Endothelial cell of umbilical vein (primary cell): ENCODE measurements around the gene SH3RF3.

Experiments used
- EZH2 ChIP-seq: IDR thresholded peaks from 2 replicates; pipeline ENCODE4 v1.6.1; 2012; ENCODE audit warnings: borderline replicate concordance, low read depth, mild to moderate bottlenecking, moderate library complexity, low read length, inconsistent platforms; ENCODE audit not compliant: severe bottlenecking
- GATA2 ChIP-seq: IDR thresholded peaks from 2 replicates; pipeline ENCODE4 v1.7.0; 2011; ENCODE audit warnings: low read depth, mild to moderate bottlenecking, moderate library complexity, mixed read lengths, low read length; ENCODE audit not compliant: insufficient read length, insufficient read depth
- MYC ChIP-seq: IDR thresholded peaks from one replicate; pipeline ENCODE4 v1.6.1; 2011; ENCODE audit warnings: mild to moderate bottlenecking, low read depth, low read length
- POLR2A ChIP-seq: IDR thresholded peaks from 2 replicates; pipeline ENCODE4 v1.6.1; 2012; ENCODE audit warnings: low read depth, mild to moderate bottlenecking, control low read depth, low read length
- POLR2AphosphoS5 ChIP-seq: IDR thresholded peaks from 2 replicates; pipeline ENCODE4 v1.6.1; 2012; ENCODE audit warnings: low read depth, mild to moderate bottlenecking, control low read depth, low read length, moderate library complexity; ENCODE audit not compliant: insufficient read depth
- TF ChIP-seq, protein P1 (sequence below), 2 donors: IDR thresholded peaks; 1 replicate in 1 of 2; 2 replicates in 1 of 2; pipeline ENCODE4 v1.5.1; 2011; ENCODE audit warnings: low read length in 2 of 2, mild to moderate bottlenecking in 2 of 2, moderate library complexity in 2 of 2, control low read depth in 1 of 2, inconsistent platforms in 1 of 2, low read depth in 1 of 2; ENCODE audit not compliant: insufficient read depth in 1 of 2; ENCODE audit errors: extremely low read depth in 1 of 2
- TF ChIP-seq, protein P2 (sequence below): IDR thresholded peaks from 2 replicates; pipeline ENCODE4 v1.6.1; 2011; ENCODE audit not compliant: insufficient read depth, insufficient read length

DNA sequence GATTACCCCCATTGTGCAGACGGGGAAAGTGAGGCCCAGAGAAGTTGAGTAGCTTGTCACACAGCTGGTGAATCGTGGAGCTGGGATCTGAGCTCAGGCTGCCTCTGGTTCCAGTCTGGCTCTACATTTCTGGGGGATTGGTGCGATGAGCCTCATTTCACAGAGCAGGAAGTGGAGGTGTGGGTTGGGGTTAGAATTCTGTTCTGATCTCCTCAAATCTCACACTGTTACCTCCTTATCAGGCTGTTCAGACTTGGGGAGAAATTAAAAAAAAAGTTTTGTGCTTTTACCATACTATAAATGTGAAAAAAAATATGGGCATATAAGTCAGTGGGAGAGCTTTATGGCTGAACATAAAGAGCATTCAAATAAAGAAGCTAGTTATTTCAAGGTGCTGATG lies 21.6 kb downstream of the SH3RF3 start:
- no peak for TF ChIP-seq POLR2A
- TF ChIP-seq, protein P1, sequence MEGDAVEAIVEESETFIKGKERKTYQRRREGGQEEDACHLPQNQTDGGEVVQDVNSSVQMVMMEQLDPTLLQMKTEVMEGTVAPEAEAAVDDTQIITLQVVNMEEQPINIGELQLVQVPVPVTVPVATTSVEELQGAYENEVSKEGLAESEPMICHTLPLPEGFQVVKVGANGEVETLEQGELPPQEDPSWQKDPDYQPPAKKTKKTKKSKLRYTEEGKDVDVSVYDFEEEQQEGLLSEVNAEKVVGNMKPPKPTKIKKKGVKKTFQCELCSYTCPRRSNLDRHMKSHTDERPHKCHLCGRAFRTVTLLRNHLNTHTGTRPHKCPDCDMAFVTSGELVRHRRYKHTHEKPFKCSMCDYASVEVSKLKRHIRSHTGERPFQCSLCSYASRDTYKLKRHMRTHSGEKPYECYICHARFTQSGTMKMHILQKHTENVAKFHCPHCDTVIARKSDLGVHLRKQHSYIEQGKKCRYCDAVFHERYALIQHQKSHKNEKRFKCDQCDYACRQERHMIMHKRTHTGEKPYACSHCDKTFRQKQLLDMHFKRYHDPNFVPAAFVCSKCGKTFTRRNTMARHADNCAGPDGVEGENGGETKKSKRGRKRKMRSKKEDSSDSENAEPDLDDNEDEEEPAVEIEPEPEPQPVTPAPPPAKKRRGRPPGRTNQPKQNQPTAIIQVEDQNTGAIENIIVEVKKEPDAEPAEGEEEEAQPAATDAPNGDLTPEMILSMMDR (IDR thresholded peaks at IDR 0.05; ENCODE audit: extremely low read depth in 1 of 2, insufficient read depth in 1 of 2, low read depth in 1 of 2, low read length in 2 of 2), result no peak
- TF ChIP-seq EZH2, result no peak
- no peak for TF ChIP-seq POLR2AphosphoS5
- TF ChIP-seq MYC, result no peak
- TF ChIP-seq, protein P2, sequence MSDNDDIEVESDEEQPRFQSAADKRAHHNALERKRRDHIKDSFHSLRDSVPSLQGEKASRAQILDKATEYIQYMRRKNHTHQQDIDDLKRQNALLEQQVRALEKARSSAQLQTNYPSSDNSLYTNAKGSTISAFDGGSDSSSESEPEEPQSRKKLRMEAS, result no peak
- no peak for TF ChIP-seq GATA2
